ENCODE data around the gene CCL17.

DNA sequence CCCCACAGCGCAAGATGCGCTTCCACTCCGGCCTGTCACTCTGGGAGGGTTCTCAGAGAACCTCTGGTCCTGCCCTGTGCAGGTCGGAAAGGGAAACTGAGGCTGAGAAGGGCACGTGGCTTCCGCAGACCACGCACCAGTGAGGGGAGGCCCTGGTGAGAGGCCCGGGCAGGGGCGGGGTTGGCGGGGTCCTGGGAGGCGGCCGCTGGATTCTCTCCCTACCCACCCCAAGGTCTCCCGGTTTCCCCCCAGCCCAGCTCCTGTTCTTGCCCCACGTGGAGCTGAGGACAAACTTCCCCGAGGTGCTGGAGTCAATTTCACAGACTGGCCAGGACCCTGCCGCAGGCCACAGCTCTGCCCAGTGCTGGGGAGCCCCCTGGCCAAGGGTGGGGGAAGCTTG is 11.5 kb downstream of the CCL17 start:
- TF ChIP-seq, protein P1, sequence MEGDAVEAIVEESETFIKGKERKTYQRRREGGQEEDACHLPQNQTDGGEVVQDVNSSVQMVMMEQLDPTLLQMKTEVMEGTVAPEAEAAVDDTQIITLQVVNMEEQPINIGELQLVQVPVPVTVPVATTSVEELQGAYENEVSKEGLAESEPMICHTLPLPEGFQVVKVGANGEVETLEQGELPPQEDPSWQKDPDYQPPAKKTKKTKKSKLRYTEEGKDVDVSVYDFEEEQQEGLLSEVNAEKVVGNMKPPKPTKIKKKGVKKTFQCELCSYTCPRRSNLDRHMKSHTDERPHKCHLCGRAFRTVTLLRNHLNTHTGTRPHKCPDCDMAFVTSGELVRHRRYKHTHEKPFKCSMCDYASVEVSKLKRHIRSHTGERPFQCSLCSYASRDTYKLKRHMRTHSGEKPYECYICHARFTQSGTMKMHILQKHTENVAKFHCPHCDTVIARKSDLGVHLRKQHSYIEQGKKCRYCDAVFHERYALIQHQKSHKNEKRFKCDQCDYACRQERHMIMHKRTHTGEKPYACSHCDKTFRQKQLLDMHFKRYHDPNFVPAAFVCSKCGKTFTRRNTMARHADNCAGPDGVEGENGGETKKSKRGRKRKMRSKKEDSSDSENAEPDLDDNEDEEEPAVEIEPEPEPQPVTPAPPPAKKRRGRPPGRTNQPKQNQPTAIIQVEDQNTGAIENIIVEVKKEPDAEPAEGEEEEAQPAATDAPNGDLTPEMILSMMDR (conservative IDR thresholded peaks at IDR 0.05; ENCODE audit: low read depth, low read length), result no peak
- TF ChIP-seq POLR2A (IDR thresholded peaks at IDR 0.05; ENCODE audit: low read depth, low read length) (no peak), RCOR1 (IDR thresholded peaks at IDR 0.05; ENCODE audit: insufficient replicate concordance, low read length) (no peak), CEBPB (IDR thresholded peaks at IDR 0.05; ENCODE audit: low read depth, low read length) (no peak), USF2 (IDR thresholded peaks at IDR 0.05; ENCODE audit: low read depth, low read length) (no peak), CHD1 (IDR thresholded peaks at IDR 0.05; ENCODE audit: low read depth, low read length) (no peak), RFX5 (IDR thresholded peaks at IDR 0.05; ENCODE audit: low read depth, low read length) (no peak), MAFK (IDR thresholded peaks at IDR 0.05; ENCODE audit: low read depth, low read length) (no peak), RAD21 (IDR thresholded peaks at IDR 0.05; ENCODE audit: low read length) (no peak), NFE2L2 (IDR thresholded peaks at IDR 0.05; ENCODE audit: low read depth, low read length) (no peak), MXI1 (IDR thresholded peaks at IDR 0.05; ENCODE audit: borderline replicate concordance, low read depth, low read length) (no peak), FOS (IDR thresholded peaks at IDR 0.05; ENCODE audit: low read depth, low read length) (no peak), MAZ (IDR thresholded peaks at IDR 0.05; ENCODE audit: borderline replicate concordance, low read depth, low read length) (no peak)
- TF ChIP-seq, protein P2, sequence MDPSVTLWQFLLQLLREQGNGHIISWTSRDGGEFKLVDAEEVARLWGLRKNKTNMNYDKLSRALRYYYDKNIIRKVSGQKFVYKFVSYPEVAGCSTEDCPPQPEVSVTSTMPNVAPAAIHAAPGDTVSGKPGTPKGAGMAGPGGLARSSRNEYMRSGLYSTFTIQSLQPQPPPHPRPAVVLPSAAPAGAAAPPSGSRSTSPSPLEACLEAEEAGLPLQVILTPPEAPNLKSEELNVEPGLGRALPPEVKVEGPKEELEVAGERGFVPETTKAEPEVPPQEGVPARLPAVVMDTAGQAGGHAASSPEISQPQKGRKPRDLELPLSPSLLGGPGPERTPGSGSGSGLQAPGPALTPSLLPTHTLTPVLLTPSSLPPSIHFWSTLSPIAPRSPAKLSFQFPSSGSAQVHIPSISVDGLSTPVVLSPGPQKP (IDR thresholded peaks at IDR 0.05; ENCODE audit: borderline replicate concordance, low read depth, low read length), result no peak

All from IMR-90 (cell line).